ENCODE results near the gene CUBN.

The CUBN gene

DNA sequence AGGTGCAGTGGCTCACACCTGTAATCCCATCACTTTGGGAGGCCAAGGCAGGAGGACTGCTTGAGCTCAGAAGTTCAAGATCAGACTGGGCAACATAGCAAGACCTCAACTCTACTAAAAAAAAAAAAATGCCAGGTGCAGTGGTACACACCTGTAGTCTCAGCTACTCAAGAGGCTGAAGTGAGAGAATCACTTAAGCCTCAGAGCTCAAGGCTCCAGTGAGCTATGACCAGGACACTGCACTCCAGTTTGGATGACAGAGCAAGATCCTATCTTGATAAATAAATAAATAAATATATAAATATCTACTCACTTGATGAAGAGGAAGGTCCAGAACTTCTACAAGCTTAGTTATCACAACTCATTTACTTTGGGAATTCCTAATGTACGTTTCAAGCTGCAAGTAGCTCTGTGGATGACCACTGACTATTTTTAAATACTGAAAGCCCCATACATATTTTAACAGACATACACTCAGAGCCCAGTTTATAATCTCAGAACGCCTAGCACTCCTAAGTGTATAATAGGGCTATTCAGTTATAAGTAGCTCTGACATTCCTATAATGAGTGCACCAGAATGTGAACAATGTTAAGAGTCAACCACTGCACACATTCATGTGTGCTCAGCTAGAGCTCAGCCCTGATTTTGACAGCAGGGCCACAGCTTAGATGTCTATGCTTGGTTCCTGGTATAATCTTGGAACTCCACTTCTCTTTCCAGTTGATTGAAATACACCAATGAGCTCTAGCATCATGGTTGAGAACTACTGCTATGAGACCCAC lies 119.1 kb downstream of the CUBN start:
- DNase-seq (ENCODE audit: low read depth): no peak

DNA sequence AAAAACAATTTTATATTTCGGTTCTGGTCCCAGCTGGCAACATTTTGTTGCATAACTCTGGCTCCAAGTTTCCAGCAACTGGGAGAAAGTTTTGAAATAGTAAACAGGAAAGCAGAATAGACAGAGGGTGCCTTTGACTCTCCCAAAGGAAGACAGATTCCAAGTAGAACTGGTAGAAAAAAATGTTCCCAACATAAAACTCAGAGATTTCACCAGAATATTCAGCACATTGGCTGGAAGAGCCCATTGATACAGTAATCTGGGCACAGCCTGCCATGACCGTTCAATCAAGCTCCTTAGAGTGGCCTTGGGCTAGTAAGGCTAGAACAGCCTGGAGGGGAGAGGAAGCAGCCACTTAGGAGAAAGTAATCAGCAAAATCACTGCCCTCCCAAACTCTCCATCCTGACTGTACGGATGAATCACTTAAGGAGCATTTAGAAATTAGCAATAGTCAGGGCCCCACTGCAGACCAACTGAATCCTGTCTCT lies 120.4 kb downstream of the CUBN start:
- no peak for DNase-seq (ENCODE audit: low read depth)

DNA sequence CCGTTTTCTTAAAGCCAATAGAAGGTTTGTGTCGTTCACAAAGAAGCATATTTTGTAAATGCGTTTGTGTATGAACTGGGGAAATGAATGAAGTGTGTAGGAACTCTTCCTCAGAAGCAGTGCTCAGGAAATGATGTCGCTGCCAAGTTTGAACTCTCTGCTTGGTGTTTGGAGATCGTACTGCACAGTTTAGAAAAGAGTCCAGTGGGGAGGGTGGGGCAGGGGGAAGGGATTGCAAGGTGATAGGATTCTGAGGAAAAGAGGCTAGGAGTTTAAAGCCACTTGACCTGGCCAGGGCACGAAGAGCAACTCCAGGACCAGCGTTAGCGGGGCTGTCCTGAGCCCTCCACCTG lies 122.2 kb downstream of the CUBN start:
- no peak for DNase-seq (ENCODE audit: low read depth)

DNA sequence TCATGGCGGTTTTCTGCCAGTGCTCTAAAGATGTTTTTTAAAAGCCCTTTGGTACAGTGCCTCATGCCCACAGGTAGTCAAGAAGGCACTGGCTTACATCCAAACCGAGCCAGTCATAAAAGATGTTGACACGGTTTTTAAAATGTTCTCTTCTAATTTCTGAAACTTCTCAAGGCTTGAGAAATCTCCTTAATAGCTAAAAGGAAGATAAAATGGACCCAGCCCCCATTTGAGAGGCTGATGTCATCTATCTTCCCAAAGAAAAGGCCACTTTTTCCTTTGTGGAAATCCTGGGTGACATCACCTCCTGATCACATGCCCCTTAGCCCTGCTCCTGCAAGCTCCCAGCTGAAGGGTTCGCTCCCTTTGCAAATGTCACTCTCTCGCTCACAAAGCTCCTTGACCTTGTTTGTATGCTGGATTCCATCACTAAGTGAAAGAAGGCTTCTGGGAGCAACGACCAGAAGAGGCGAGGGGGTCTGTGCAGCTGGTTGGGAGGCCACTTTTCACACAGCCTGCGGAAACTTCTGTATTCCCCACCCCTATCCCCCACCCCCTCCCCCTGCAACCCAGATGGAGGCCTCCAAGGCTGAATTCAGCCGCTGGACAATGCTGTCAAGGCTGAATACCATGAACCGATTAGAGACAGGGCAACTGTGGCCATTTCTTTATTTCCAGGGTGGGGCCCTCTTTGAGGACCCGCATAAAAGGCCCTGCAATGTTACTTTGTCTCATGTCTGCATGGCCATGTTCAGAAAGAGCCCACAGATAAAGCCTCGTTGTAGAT lies 122.8 kb downstream of the CUBN start:
- no peak for DNase-seq (ENCODE audit: low read depth)

DNA sequence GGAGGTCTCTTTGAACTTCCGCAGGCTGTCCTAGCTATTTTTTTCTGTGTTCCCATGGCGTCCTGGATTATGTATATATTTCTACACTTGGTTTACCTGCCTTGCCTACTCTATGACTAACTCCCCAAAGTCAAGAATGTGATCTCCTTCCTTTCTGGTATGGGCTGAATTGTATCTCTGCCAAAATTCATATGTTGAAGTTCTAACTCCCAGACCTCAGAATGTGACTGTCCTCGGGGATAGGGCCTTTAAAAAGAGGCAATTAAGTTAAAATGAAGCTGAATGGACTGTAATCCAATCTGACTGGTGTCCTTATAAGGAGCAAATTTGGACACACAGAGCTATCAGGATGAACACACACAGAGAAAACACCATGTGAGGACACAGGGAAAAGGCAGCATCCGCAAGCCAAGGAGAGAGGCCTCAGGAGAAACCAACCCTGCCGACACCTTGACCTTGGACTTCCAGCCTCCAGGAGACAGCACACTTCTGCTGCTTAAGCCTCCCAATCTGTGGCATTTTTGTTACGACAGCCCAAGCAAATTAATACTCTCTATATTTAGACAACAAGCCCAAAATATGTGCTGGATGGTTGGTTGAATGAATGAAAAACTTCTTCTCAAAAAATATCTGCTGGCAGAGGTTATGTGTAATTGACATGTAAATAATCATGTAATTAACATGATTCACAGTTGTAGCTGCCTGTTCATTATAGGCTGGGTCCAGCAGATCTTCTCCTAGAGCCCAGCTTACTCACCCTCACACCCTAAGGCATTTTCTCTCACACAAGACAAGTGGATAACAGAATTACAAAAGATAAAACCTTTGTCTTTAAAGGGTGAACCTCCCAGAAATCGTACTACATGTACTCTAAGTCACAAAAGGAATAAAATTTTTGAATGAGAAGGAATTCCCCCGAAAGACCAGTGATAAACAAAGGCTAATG lies 123.7 kb downstream of the CUBN start:
- DNase-seq (ENCODE audit: low read depth): no peak

DNA sequence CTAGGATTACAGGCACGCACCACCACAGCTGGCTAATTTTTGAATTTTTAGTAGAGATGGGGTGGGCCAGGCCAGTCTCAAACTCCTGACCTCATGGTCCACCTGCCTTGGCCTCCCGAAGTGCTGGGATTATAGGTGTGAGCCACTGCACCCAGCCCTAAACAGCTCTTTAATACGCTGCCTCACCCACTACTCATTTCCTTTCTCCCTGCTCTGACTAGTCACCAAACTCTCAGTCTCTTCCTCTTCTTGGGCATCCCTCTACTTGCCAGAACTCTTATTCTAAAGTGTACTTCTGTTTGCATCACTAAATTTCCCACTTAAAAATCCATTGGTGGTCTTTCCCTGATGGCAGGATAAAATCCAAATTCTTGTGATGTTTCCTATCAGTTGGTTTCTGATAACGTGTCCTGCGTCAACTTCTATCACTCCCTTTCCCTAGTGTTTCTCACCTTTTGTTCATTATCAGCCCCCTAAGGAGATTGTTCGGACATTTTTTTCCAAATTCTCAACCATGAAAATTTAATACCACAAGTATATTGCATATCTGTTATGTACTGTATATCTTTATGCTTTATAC lies 124.7 kb downstream of the CUBN start:
- no peak for DNase-seq (ENCODE audit: low read depth)

DNA sequence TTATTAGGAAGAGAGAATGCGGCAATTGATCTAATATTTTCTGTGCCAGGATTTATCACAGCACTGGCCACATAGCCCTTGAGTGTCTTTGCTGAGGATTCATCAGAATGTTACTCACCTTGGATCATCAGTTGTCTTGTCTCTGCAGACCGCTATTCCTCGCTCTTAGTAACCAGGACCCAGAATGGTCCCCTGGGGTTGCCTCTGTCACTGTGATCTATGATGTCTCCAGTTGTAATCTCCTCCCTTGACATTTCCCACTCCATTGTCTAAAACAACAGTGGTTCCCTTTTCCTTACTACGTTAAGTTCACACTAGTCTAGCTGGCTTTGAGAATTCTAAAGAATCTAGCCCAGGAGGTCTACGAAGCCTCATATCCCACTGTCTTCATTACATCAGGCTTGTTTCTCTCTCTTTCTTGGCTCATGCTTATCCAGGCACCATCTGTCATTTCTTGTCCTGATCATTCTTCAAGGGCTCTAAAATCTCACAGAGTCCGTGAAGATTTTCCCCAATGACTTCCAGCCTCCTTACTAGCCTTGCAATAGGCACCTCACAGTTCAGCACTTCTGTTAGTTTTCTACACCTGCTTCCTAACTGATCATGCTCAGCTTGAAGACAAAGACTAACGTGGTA lies 125.8 kb downstream of the CUBN start:
- DNase-seq (ENCODE audit: low read depth): no peak

DNA sequence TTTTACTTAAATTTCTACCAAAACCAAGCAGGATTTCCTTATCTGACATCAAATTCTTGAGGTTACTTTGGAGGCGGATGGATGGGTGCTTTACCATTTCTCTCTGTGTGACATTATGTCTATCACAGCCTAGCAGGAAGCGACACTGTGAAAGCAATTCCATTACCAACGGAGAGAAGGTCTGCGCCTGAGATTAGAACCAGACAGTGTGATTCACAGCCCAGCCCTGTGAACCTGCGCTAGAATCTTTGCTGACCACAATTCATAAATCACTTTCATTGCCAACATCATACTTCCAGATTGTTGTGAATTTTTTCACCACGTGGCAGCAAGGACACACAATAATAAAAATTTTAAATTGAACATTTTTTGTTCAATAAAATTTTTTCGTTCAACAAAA lies 126.5 kb downstream of the CUBN start:
- DNase-seq (ENCODE audit: low read depth): no peak

DNA sequence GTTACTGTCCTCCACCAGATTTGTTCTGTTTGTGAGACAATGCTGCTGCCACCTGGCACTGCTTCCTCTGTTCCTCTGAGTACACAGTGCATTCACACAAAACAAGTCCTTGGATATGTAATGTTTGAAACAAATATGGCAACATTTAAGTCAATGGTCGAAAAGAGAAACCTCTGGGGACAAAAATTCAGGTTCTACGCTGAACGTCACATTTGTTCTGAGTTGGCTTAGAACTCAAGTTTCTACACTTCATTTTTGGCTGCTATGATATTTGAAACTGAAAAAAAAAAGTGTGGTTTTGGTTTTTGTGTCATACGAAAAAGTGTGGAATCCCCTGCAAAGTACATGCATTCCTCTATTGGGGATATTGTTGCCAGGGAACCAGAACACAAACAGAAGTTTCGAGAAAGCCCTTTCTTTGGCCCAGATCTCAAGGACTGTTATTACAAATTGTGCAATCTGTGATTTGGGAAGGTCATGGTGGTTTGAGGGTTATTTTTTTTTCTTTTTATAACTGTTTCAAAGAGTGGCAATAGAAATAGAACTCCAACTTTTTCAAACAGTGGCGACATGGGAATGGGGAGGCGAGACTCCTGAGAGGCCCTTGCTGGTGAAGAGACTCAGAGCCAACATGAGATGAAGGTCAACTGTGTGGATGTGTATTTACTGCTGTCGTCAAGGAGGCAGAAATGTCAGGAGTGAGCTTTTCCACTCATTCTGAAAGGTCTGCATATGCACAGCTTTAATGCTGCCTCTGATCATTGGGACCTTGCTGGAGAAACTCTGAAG lies 127.5 kb downstream of the CUBN start:
- peak; percentile 98 for DNase-seq (ENCODE audit: low read depth)

DNA sequence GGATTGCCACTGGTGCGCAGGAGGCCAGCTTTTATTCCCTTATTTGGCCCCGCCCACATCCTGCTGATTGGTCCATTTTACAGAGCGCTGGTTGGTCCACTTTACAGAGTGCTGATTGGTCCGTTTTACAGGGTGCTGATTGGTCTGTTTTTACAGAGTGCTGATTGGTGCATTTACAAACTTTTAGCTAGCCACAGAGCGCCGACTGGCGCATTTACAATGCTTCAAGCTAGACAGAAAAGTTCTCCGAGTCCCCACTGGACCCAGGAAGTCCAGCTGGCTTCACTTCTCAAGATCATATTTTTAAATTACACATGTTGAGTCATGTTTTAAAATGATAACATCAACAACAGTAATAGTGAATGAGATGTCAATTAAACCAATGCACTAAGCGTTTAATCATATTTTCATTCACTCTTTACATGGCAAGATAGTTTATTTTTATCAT lies 128.3 kb downstream of the CUBN start:
- no peak for DNase-seq (ENCODE audit: low read depth)

DNA sequence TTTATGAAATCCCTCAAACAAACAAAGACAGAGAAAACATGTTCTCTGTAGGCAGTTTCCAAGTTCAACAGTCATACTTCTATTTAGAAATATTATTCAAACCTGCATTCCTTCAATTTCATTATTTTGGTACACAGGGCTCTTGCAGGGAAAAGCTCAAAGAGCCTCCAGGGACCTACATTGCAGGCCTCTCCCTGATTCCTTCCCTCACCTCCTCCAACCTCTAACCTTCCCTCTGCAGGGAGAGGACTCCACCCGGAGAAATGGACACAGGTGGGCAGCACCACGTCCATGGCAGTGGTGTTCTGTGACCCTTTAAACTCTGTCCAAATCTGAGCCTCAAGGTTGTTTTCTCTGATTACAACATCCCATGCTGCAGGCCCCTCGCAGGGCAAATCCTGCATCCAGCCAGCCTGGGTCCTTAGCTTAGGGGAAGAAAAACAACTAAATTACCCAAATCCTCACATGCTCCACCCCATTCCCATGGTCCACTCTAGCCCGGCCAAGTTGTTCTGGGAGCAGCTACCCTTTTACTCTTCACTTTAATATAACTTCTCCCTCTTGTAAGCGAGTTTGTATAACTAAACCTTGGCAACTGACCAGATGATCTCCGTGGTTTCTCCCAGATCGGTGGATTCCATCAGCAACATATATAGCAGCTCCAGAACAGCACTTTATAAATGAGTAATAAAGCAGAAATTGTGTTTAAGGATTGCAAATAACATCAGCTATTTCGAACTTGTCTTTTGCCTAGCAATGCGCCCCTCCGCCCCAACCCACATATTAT lies 129.8 kb downstream of the CUBN start:
- no peak for DNase-seq (ENCODE audit: low read depth)

DNA sequence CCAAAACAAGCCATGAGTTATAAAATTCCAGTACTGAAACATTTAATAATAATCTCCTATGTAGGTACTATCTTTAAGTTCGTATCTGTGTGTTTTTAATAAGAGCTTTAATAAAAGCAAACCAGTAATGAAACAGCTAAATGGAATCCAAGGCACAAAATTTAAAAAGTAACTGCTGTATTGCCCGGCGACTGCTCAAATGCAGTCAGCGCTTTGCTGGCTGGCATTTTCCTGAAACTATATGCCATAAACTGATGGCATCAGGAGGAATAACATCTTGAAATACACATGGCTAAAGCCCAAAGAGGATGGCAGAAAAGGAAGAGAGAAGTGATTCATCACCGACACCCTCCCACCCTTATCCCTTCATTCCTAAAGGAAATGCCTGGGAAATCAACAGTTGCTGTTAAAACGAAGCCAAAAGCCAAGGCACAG lies 133.1 kb downstream of the CUBN start:
- DNase-seq (ENCODE audit: low read depth): peak; percentile 21

DNA sequence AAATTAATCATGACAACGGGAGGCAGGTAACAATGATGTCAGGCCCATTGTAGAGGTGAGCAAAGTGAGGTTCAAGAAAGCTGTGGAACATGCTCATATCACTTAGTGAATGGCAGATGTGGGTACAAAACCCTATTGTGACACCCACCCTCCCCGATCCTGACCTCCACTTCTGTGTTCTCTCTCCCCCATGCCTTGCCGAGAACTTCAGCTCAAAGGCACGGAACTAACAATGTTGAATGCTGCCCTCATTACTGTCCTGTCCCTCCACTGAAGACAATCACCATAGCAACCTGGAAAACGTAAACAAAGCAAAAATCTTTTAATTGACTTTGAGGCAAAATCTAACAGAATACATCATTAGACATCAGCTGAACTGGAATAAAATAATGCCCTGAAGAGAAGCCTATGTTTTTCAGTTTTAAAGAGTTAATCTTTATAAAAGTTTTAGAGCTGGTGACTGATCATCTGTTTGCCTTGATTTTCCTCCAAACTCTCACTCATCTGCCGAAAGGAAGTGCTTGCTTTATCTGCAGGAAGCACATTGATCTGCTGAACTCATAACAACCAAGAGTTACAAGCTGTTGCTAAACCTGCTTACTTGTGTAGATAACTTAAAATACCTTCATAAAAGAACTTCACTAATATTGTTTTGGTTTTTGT lies 133.6 kb downstream of the CUBN start:
- DNase-seq (ENCODE audit: low read depth): peak; percentile 28

DNA sequence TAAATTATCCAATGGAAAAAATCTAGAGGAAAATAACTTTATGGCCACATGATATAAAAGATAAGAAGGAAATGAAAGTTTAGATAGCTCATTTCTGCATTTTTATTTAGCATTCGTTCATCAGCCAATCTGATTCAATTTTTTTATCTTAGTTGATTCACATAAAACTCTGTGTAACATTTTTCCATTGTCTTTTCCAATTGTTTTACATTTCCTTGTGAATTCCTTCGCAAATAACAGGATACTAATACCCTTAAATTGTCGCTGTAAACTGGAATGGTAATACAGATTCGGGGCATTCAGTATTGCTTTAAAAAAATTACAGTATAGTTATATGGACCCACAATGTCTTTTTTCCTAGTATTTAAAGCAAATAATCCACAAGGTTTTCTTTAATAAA lies 136.4 kb downstream of the CUBN start:
- no peak for DNase-seq (ENCODE audit: low read depth)

DNA sequence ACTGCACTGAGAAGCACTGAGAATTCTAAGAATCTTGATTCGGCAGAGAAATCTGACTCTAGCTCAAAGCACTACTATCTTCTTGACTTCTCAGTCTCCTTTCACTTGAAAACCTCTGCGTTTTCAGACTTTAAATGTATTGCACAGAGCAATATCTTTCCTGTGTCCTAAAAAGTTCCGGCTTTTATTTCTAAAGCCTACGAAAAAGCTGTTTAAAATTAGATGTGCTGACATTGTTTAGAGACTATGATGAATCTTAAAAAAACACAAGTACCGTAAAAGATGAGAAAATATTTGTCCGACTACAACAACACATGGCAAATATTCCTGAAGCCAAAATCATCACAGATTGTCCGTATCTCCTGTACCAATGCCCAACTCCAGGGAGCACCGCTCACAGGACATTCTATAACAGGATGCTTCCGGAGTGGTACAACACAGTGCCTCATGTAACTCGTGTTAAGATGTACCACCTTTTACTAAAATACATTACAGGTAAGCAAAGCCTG lies 136.9 kb downstream of the CUBN start:
- DNase-seq (ENCODE audit: low read depth): no peak

DNA sequence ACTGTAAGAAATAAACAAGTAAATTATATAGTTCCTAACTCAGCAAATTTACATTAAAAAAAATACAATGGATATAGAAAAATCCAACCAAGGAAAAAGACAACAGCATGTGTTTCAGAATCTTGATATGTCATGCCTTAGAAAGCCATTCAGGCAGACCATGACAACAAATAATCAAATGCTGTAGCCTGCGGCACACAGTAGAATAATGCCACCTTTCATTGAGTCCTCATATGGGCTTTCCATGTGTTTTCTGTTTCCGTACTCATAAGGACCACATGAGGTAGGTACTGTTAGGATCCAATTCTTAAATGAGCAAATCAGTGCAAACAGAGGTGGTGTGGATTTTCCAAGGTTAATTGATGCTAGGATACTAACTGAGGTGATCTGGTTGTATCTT lies 138.6 kb downstream of the CUBN start:
- DNase-seq (ENCODE audit: low read depth): no peak

DNA sequence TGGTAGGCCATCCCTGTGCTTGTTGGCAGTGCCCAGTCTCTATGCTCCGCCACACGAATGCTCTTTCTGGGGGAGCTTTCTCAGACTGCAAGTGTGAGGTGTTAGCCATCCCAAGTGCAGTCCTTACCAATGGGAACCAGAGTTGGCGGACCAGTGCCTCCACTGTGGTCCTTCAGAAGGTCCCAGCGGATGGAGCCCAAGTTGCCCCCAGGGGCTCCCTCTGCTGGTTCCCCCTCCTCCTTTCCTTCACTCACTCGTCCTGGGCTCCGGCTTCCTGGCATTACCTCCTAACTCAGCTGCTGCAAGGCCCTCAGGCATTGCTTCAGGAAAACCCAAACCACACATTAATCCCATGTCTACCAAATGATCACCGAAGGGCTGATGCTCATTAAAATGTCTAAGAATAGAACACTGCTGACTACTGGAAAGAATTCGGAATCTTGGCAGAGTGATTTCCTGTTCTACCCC lies 139.8 kb downstream of the CUBN start:
- no peak for DNase-seq (ENCODE audit: low read depth)

DNA sequence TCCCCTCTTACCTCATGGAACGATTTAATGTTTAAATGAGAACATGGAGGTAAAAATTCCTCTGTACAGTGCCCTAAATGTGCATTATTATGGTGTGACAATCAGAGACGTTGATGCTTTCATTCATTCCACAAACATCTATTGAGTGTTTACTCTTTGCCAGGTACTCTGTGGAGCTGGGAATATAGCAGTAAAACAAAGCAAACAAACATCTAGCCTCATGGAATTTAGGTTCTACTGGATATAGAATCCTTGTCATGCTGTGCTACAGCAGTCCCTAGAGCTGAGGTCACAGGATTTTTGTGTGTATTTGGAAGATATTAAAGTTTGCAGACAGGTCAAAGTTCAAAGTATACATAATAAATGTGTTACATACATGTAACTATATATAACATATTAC lies 140.7 kb downstream of the CUBN start:
- no peak for DNase-seq (ENCODE audit: low read depth)

All from fibroblast of the conjunctiva (primary cell).